Lower lobe of right lung (tissue), 2 donors: ENCODE data around the gene AMFR. TPM values are rescaled to one million over a fixed set of nuclear protein-coding genes. Genes with fewer than 3 reads are reported as not detected.
A peak's percentile ranks its signal among the peaks of the same experiment; 100 is the strongest.

Source experiments
- ATAC-seq, 2 donors: fragments of 200-7000 bp; cut with Tn5 transposase; one replicate each; pipeline ENCODE4 v1.9.1; 2020 to 2022; ENCODE audit warnings: mild to moderate bottlenecking in 2 of 2, moderate library complexity in 2 of 2
- DNase-seq: peaks from one replicate; pipeline ENCODE4 v3.0.0-alpha.2; 2020
- H3K27ac ChIP-seq: fragments of 200-600 bp; one replicate; pipeline ENCODE4 v1.8.0; 2022
- H3K27me3 ChIP-seq: fragments of 200-600 bp; one replicate; pipeline ENCODE4 v1.8.0; 2022; ENCODE audit warnings: low read depth
- H3K36me3 ChIP-seq: fragments of 200-600 bp; one replicate; pipeline ENCODE4 v1.8.0; 2022; ENCODE audit warnings: mild to moderate bottlenecking
- H3K4me1 ChIP-seq: fragments of 200-600 bp; one replicate; pipeline ENCODE4 v1.8.0; 2022
- H3K4me3 ChIP-seq: fragments of 200-600 bp; one replicate; pipeline ENCODE4 v1.8.0; 2022; ENCODE audit warnings: mild to moderate bottlenecking
- H3K9me3 ChIP-seq: fragments of 200-600 bp; one replicate; pipeline ENCODE4 v1.8.0; 2022
- CTCF ChIP-seq: fragments of 200-600 bp; IDR thresholded peaks from one replicate; pipeline ENCODE4 v1.8.0; 2022; ENCODE audit warnings: antibody characterized with exemption, mild to moderate bottlenecking
- intact Hi-C: fragments of 100-400 bp; cut with DNase I; formaldehyde crosslinking; loops from one replicate; pipeline ENCODE4 v1.11.0; 2022
- total RNA-seq: library from RNA; stranded (reverse); fragmentation: NEBNext Ultra II Directional; extraction: Animal tissue kit (Norgen Biotek cat#: 25700); gene quantifications from one replicate; pipeline ENCODE4 v1.2.1, GENCODE V29; 2021
- donor health status: DM: no; HTN: yes; CAD: no; lungs with severe emphysema.

AMFR gene
- total RNA-seq, 1 donor from 2014 or later: 90.4 TPM

GRCh38 chr16:56436258-56436657 is 10.9 kb upstream of the AMFR start:
- Histone ChIP-seq H3K36me3 (peaks cover 90% of the 10 kb centered on the region), H3K27me3 (no peaks in the 10 kb centered on the region), H3K4me3 (no peak overlapping the region), H3K4me1 (no peaks in the 10 kb centered on the region), H3K9me3 (no peaks in the 10 kb centered on the region), H3K27ac (no peak overlapping the region)
- ATAC-seq (no peak), DNase-seq (no peak)
- intact Hi-C loops: no loop called here
- TF ChIP-seq CTCF: no peak

GRCh38 chr16:56428091-56428490 is 2.7 kb upstream of the AMFR start:
- intact Hi-C loops: no loop called here
- ATAC-seq: no peak

GRCh38 chr16:56426585-56426984 is 1.2 kb upstream of the AMFR start:
- H3K4me1 ChIP-seq: peaks cover 27% of the 10 kb centered on the region
- no peak overlapping the region for H3K4me3 ChIP-seq
- no peak overlapping the region for H3K27ac ChIP-seq
- TF ChIP-seq CTCF: no peak
- ATAC-seq: no peak
- H3K9me3 ChIP-seq: no peaks in the 10 kb centered on the region
- H3K27me3 ChIP-seq: no peaks in the 10 kb centered on the region
- peaks cover 16% of the 10 kb centered on the region for H3K36me3 ChIP-seq
- no peak for DNase-seq
- intact Hi-C loops: no loop called here

More at GRCh38 chr16:56428091-56428490, 2.7 kb upstream of the AMFR start:
- Histone ChIP-seq H3K36me3 (peaks cover 31% of the 10 kb centered on the region), H3K27me3 (no peaks in the 10 kb centered on the region), H3K4me3 (no peak overlapping the region), H3K27ac (no peak overlapping the region), H3K9me3 (no peaks in the 10 kb centered on the region), H3K4me1 (peaks cover 13% of the 10 kb centered on the region)
- no peak for DNase-seq
- TF ChIP-seq CTCF: no peak

GRCh38 chr16:56424791-56425438 is 430 bp downstream of the AMFR start:
- ATAC-seq: peak; percentile 61 to 64
- no peaks in the 10 kb centered on the region for H3K36me3 ChIP-seq
- no peaks in the 10 kb centered on the region for H3K9me3 ChIP-seq
- peak overlapping the region; percentile 87 for H3K27ac ChIP-seq
- H3K4me3 ChIP-seq: peak overlapping the region; percentile 90
- peaks cover 28% of the 10 kb centered on the region for H3K4me1 ChIP-seq
- H3K27me3 ChIP-seq: no peaks in the 10 kb centered on the region
- TF ChIP-seq CTCF: no peak
- peak; percentile 54 for DNase-seq
- intact Hi-C loops: no loop called here

GRCh38 chr16:56424404-56424764 is 961 bp downstream of the AMFR start:
- peak overlapping the region; percentile 87 for H3K27ac ChIP-seq
- no peaks in the 10 kb centered on the region for H3K36me3 ChIP-seq
- intact Hi-C loops: no loop called here
- ATAC-seq: no peak
- H3K4me1 ChIP-seq: peaks cover 28% of the 10 kb centered on the region
- H3K9me3 ChIP-seq: no peaks in the 10 kb centered on the region
- no peak for TF ChIP-seq CTCF
- no peaks in the 10 kb centered on the region for H3K27me3 ChIP-seq
- DNase-seq: no peak
- peak overlapping the region; percentile 90 for H3K4me3 ChIP-seq
